HG03064 (cell line): Measurements from ENCODE around the gene INAFM2.

ENCODE experiments used
- ATAC-seq: cut with Tn5 transposase; IDR thresholded peaks from one replicate; pipeline ENCODE4 v1.9.1; 2021; ENCODE audit warnings: low read depth; ENCODE audit not compliant: unreplicated experiment

INAFM2 gene

DNA sequence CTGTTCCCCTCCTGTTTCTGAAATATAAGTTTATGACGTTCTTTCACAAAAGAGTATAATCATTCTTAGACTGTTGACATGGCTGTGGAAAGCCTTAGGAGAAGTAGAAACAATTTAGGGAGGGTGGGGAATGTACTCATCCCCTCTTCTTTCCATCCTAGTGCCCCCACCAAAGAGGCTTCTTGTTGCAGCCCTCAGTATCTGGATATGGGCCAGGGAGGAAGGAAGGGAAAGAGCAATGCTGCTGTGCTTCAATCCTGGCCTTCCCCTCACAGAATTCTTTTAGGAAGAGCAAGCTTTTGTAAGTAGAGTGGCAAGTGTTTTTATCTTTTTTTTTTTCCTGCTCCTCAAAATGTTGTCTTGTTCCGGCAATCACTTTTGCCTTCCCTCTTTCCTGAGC lies 1.7 kb downstream of the INAFM2 start:
- no peak for ATAC-seq

GRCh38 chr15:40325700-40326099 lies 2.2 kb downstream of the INAFM2 start:
- no peak for ATAC-seq

DNA sequence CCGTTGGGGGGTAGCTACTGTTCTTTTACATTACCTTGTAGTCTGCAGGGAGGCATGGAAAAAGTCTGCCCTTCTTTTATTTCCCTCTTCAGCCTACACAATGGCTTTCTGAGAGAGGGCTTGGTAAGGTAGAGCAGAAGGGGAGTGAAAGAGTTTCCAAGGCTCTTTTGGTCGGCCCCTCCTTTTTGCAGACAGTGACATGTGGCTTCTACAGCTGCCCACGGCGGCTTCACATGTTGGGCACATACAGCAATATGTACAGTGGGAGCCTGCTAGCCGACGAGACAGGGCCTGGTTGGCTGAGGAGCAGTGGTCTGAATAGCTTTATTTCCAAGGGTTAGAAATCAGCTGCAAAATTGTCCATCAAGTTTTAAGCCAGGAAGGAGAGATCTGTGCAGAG lies 4.0 kb downstream of the INAFM2 start:
- no peak for ATAC-seq

- ATAC-seq: no peak
Observed at GRCh38 chr15:40328176-40328575, 4.7 kb downstream of the INAFM2 start.

GRCh38 chr15:40328751-40329150 lies 5.3 kb downstream of the INAFM2 start:
- no peak for ATAC-seq

DNA sequence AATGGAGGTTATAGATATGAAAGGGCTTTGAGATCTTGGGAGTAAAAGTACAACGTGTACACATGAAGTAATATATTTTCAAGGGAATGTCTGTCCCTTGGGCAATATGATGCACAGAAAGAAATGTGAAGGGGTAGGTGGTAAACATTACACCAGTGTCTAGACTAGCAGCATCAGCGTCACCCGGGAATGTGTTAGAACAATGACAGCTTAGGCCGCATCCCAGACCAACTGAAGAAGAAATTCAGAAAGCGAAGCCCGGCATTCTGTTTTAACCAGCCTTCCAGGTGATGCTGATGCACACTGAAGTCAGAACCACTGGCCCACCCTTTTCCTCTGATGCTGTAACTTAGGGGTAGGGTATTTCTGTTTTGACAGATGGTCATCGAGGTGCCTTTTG lies 6.3 kb downstream of the INAFM2 start:
- no peak for ATAC-seq

GRCh38 chr15:40330368-40330836 lies 6.9 kb downstream of the INAFM2 start:
- ATAC-seq: no peak

- no peak for ATAC-seq
Observed at GRCh38 chr15:40331026-40331425, 7.5 kb downstream of the INAFM2 start.

GRCh38 chr15:40331637-40332036 lies 8.1 kb downstream of the INAFM2 start:
- no peak for ATAC-seq

DNA sequence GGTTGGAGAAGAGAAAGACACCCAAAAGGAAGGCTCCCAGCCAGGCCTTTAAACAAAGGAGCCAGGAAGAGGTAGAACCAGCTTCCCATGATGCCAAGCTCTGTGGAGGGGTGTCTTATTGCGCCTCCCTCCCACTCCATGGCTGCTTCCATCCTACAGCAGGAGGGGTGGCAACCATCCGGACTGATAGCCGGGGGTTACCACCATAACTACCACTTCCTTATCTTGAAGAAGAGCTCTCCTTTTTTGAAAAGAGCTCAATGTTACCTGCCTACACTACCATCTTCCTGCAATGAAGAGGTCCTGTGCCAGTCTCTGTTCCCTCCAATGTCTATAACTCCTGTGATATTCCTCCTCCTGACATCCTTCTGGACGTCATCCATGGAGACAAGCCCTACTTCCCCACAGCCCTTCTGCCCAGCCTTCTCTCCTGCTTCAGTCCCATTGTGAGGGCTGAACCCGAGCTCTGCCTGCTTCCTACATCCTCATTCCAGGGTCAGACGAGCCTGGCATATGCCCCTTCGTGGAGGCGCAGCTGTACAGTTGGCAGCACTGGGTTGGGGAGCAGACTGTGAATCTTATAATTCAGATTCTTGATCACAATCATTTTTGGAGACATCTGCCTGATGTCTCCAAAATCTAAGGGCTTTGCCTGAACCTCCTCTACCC lies 8.8 kb downstream of the INAFM2 start:
- no peak for ATAC-seq

DNA sequence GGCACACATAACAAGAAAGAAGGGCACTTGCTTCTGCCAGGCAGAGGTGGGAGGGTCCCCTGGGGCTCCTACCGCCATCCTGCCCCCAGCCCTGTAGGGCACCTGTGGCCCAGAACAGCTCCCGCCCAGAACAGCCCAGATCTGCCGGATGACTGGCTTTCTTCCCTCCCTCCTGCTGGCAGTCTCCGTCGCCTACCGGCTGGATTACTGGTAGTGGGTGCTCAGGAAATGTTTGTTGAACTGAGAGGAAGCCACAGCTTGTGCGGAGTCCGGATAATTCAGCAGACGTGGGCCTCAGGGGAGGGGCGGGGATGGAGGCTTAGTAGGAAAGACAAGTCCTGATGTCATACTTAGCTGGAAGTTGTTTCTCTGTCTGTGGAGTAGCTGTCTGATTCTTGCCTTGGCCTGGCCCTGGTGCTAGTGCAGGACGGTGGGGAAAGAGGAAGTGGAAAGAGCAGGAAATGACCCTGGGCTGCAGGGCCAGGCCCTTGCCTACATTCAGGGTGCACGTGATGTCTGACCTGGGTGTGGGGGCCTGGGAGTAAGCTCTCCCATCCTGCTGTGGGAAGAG lies 10.5 kb downstream of the INAFM2 start:
- no peak for ATAC-seq

GRCh38 chr15:40334541-40334940 lies 11.0 kb downstream of the INAFM2 start:
- no peak for ATAC-seq

- ATAC-seq: no peak
Observed at GRCh38 chr15:40334941-40335795, 11.7 kb downstream of the INAFM2 start.

- ATAC-seq: no peak
Observed at GRCh38 chr15:40335938-40336743, 12.6 kb downstream of the INAFM2 start.

- no peak for ATAC-seq
Observed at GRCh38 chr15:40336744-40337122, 13.2 kb downstream of the INAFM2 start.

GRCh38 chr15:40337597-40337996 lies 14.1 kb downstream of the INAFM2 start:
- ATAC-seq: no peak

DNA sequence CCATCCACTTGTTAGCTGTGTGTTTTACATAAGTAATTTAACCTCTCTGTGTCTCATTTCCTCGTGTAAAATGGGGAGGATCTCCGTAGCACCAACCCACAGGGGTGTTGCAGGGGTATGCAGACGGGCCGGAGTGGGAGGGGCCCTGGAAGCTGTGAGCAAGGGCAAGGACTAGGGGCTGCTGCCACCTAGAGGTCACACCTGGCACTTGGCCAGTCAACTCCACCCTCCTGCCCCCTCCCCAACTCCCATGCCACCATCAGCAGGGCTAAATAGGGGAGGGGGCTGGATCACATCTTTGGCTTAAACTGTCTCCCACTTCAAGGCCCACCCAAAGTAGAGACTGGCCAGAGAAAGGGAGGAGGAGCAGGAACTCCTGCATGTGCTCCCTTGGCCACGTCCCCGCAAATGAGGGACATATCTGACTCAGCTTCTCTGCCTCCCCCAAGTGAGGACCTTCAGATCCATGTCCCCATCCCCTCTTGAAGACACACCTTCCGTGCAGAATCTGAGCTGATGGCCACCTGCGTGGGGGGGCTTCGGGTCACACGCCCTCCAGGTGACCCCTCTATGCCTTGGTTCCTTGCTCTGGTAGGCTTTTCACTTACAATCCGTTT lies 14.7 kb downstream of the INAFM2 start:
- no peak for ATAC-seq

DNA sequence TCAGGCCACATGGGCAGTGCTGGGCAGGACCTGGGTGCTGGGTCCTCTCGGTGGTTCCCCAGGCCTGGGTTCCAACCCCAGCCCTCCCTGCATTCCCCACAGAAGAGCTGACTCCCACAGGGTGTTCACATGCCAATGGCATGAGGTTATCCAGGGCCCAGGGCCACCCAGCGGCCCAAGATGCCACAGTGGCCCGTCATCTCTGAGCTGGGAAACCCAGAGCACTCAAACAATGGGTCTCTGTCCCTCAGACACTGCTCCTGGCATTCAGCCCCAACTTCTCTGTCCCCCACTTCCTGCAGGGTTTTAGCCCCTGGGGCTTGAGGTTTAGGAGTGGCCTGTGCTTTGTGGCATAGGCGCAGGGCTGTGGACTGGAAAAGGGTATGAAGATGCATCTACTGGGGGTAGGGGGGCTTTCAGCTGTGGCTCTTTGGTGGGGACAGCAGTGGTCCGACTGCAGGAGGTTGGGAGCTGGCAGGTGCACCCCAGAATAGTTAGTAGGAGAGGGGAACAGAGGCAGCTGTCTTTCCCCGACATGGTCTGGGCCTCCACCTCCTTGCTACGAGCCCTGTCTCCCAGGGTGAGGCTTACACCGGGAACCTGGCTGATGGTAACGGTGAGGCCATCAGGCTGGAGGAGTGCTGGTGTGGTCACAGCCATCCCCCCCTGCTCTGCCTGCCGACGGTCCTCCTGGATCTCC lies 15.6 kb downstream of the INAFM2 start:
- ATAC-seq: no peak

GRCh38 chr15:40339621-40339945 lies 16.1 kb downstream of the INAFM2 start:
- ATAC-seq: no peak
